RCC 7860 (cell line): ENCODE measurements around the gene DGKI.

Experiments
- DNase-seq: peaks from one replicate; pipeline ENCODE4 v3.0.0-alpha.2; 2015; ENCODE audit warnings: low spot score
- FAIRE-seq: peaks from 2 replicates; lab custom pipeline; 2012; peaks lifted over from hg19 to GRCh38; lab: Jason Lieb, UNC

The DGKI gene

DNA sequence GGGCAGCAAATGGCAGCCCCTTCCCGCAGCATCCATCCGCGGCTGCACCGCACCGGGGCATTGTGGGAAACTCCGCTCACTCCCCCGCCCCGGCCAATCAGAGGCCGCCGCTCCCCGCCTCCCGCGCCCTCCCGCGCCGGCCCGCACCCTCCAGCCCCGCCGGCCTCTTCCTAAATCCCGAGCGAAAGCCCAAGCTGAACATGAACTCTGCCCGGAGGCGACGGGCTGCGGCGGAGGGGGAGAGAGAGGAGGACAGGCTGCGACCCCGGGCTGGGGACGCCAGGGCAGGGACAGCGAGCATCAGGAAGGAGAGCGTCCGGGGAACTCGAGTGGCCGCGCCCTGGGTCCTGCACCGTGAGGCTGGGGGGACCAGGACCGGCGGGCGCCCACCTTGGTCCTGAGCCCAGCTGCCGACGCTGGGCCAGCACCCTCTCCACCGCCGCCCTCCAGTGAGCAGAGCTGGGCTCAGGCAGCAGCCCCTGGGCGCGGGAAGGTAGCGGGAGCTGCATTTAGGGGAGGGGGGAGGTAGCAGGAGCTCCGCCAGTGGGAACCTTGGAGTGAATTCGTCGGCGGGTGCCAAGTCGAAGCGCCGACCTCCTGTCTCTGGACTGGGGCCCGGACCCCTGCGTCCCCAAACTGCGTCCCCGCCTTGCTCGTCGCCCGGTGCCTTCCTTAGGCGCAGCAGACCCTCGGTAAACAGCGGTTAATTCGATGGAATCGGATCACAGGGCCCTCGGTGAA is at the start of gene DGKI:
Gene DGKI, minus strand, starts transcription at position 148 of the 741 bp plus-strand sequence.
- FAIRE-seq = no peak
- DNase-seq = no peak

- no peak for DNase-seq
- no peak for FAIRE-seq
Observed at GRCh38 chr7:137895301-137896221, 48.8 kb upstream of the DGKI start.

GRCh38 chr7:137893143-137893742 is 46.5 kb upstream of the DGKI start:
- FAIRE-seq (no peak), DNase-seq (no peak)

- FAIRE-seq (no peak), DNase-seq (no peak)
Observed at GRCh38 chr7:137891016-137891655, 44.4 kb upstream of the DGKI start.

- DNase-seq (no peak), FAIRE-seq (no peak)
Observed at GRCh38 chr7:137890449-137890921, 43.7 kb upstream of the DGKI start.

GRCh38 chr7:137888241-137888640 is 41.5 kb upstream of the DGKI start:
- FAIRE-seq (no peak), DNase-seq (no peak)

DNA sequence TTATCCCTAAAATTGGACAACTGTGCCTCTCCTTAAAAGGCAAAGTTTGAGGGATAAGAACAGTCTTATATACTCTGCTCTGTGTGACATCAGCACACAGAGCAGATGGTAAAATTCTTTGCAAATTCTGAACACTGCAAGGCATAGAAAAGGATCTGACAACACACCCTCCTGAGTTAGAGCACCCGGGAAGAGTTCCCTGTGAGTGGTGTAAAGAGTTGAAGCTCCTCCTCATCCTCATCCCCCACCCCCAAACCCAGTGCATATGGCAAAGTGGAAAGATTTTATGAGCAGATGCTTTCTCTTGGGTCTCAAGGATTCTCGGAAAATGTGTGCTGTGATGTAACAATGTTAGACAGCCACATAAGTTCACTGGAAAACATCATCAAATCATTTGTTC is 40.0 kb upstream of the DGKI start:
- FAIRE-seq (no peak), DNase-seq (no peak)

- no peak for FAIRE-seq
- no peak for DNase-seq
Observed at GRCh38 chr7:137886281-137886680, 39.5 kb upstream of the DGKI start.

GRCh38 chr7:137885678-137886077 is 38.9 kb upstream of the DGKI start:
- FAIRE-seq (no peak), DNase-seq (no peak)

DNA sequence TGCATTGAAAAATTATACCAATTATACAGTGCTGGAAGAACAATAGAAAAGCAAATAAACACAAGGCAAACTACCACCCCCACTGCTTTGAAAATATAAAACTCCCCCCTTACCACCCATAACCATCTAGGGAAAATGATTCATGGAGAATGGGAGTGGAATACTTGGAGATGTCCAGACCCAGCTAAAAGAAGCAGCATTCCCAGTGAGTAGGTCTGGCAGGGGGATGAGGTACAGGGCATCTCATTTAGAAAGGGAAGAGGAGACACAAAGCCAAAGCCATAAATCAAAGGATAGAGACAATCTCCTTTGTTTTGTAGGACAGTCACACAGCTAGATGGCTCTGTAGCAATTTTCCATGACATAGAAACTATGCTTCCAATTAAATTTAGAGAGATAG is 36.0 kb upstream of the DGKI start:
- DNase-seq (peak; percentile 52), FAIRE-seq (no peak)

- DNase-seq = peak; percentile 100
- peak; percentile 99 for FAIRE-seq
Observed at GRCh38 chr7:137882261-137882668, 35.5 kb upstream of the DGKI start.

- no peak for FAIRE-seq
- no peak for DNase-seq
Observed at GRCh38 chr7:137881607-137882260, 35.0 kb upstream of the DGKI start.

- DNase-seq = peak; percentile 41
- FAIRE-seq = peak; percentile 28
Observed at GRCh38 chr7:137880432-137880831, 33.7 kb upstream of the DGKI start.

- FAIRE-seq (no peak), DNase-seq (no peak)
Observed at GRCh38 chr7:137879357-137880158, 32.8 kb upstream of the DGKI start.

DNA sequence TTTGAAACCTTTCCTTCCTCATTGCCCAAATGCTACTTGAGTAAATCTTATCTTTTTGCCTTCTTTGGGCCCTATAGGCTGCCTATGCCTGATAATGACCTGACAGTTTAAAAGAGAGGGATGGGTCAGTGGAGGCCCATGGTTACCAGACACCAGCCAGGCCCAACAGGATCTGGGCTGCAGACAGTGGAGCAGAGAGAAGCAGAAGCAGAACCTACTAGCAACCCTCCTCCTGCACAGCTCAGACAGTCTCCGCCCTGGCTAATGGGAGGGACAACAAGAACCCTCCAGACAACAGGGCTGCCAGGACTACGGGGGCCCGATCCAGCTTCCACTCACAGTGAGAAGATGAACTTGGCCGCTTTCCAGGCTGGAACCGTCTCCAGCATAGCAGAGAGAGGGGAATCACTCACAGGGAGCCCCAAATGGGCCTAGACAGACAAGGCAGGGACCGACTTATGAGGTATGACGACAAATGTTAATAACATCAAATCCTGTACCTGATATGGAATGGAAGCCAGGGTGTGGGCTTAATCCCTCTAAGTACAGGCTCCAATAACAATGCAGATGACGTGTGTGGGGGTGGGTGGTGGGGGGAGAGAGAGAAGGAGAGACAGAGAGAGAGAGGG is 31.7 kb upstream of the DGKI start:
- FAIRE-seq = no peak
- no peak for DNase-seq

DNA sequence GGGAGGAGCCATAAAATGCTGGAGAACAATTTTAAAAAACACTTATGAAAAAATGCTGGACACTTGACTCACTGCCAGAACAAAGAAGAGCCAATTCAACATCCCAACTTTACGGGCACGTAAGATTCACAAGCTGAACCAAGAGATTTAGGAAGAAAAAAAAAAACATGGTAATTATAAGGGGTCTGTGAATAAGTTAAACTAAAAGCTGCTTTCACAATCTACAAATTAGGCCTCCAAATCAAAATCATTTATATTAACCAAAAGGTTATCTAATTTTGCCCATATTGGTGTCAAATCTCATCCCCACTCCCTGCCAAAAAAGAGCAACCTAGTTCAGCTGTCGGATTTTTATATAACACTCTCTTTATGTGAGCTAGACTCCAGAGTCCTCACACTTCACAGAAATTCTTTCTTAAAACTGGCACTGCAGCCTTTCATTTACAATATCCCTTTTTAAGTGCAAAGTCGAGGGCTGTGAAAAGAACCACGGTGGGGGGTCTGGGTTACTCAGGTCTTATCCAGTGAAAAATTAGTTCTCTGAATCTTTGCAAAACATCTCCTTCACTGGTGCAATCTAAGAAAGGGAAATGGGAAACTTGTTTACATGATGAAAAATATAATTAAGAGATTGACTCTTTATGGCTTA is 30.4 kb upstream of the DGKI start:
- no peak for DNase-seq
- no peak for FAIRE-seq

GRCh38 chr7:137875746-137876145 is 29.0 kb upstream of the DGKI start:
- DNase-seq (peak; percentile 65), FAIRE-seq (peak; percentile 95)

GRCh38 chr7:137873979-137874777 is 27.4 kb upstream of the DGKI start:
- DNase-seq = peak; percentile 96
- peak; percentile 99 for FAIRE-seq
